Esophagus muscularis mucosa (tissue), 4 donors: ENCODE results near the gene ARHGAP12. TPM values are rescaled to one million over a fixed set of nuclear protein-coding genes. Genes with fewer than 3 reads are reported as not detected.
"Not testable (repeated sequence)": the region's sequence is repeated elsewhere in the genome, so short reads cannot be mapped to it uniquely, and the experiment has no call there.

ENCODE experiments used
- DNase-seq: peaks from one replicate; pipeline ENCODE4 v3.0.0-alpha.2; 2017; ENCODE audit errors: extremely low spot score
- H3K27ac ChIP-seq, 4 donors: fragments of 200-600 bp; sonication (generic); replicated peaks in 1 of 4; 1 replicate in 3 of 4; 2 replicates in 1 of 4; pipeline ENCODE4 v1.5.1; 2016 to 2019; ENCODE audit warnings: mild to moderate bottlenecking in 1 of 4
- H3K27me3 ChIP-seq, 4 donors: fragments of 200-600 bp; sonication (generic); one replicate each; pipeline versions ENCODE4 v1.5.1 to v1.6.0; 2016 to 2019
- H3K36me3 ChIP-seq, 4 donors: fragments of 200-600 bp; sonication (generic); one replicate each; pipeline ENCODE4 v1.5.1; 2016 to 2019
- H3K4me1 ChIP-seq, 4 donors: fragments of 200-600 bp; sonication (generic); one replicate each; pipeline ENCODE4 v1.5.1; 2016 to 2019
- H3K4me3 ChIP-seq, 4 donors: fragments of 200-600 bp; sonication (generic); 1 replicate in 2 of 4; 2 replicates in 2 of 4; pipeline ENCODE4 v1.5.1; 2016 to 2019; ENCODE audit warnings: mild to moderate bottlenecking in 4 of 4, moderate library complexity in 1 of 4
- H3K9me3 ChIP-seq, 4 donors: fragments of 200-600 bp; sonication (generic); 1 replicate in 3 of 4; 2 replicates in 1 of 4; pipeline ENCODE4 v1.5.1; 2016 to 2019
- CTCF ChIP-seq, 3 experiments: fragments of 200-600 bp in 2 of 3; fragments of 450-650 bp in 1 of 3; sonication (generic) in 2 of 3; IDR thresholded peaks; one replicate each; pipeline ENCODE4 v1.5.1; 2017 to 2019; ENCODE audit warnings: antibody characterized with exemption in 3 of 3, mild to moderate bottlenecking in 2 of 3, moderate library complexity in 1 of 3
- EP300 ChIP-seq: sonication (generic); formaldehyde crosslinking; IDR thresholded peaks from one replicate; pipeline ENCODE4 v1.6.1; 2017; ENCODE audit warnings: antibody characterized with exemption
- POLR2A ChIP-seq: fragments of 450-650 bp; IDR thresholded peaks from one replicate; pipeline ENCODE4 v1.6.1; 2017; ENCODE audit warnings: antibody characterized with exemption, moderate library complexity, mild to moderate bottlenecking, low read depth
- POLR2AphosphoS5 ChIP-seq, 2 donors: sonication (generic); formaldehyde crosslinking; IDR thresholded peaks; one replicate each; pipeline ENCODE4 v1.6.1; 2017; ENCODE audit warnings: antibody characterized with exemption in 2 of 2
- WGBS: methylation state at CpG from one replicate; pipeline ENCODE4 v1.1.5; 2018; 5-methylcytosine and 5-hydroxymethylcytosine counted together
- intact Hi-C: fragments of 100-400 bp; cut with DNase I; formaldehyde crosslinking; loops from one replicate; pipeline ENCODE4 v1.15.1; 2023
- total RNA-seq, 4 donors: library from RNA; depleted of rRNA; stranded (reverse); fragments of >200 nt; gene quantifications; one replicate each; pipeline versions ENCODE4 v1.1.0 to v1.2.1, GENCODE V29; 2016

ARHGAP12 gene
- total RNA-seq, 4 donors from 2014 or later, result 25.6 to 48.2 (median 35.8) TPM

GRCh38 chr10:31974434-31975124 is 45.9 kb upstream of the ARHGAP12 start:
- Histone ChIP-seq H3K4me3 (no peak overlapping the region), H3K36me3 (no peaks in the 10 kb centered on the region), H3K4me1 (peaks cover 0 to 3% (median 0%) of the 10 kb centered on the region in 4 donors), H3K27ac (no peak overlapping the region), H3K27me3 (no peaks in the 10 kb centered on the region), H3K9me3 (no peaks in the 10 kb centered on the region)
- TF ChIP-seq POLR2A (no peak), EP300 (no peak), CTCF (IDR thresholded peaks at IDR 0.05) (no peak), POLR2AphosphoS5 (IDR thresholded peaks at IDR 0.05) (no peak)
- intact Hi-C loops, result no loop called here
- no peak for DNase-seq
- 86% methylated on average over 4 of the region's 4 CpGs for WGBS

DNA sequence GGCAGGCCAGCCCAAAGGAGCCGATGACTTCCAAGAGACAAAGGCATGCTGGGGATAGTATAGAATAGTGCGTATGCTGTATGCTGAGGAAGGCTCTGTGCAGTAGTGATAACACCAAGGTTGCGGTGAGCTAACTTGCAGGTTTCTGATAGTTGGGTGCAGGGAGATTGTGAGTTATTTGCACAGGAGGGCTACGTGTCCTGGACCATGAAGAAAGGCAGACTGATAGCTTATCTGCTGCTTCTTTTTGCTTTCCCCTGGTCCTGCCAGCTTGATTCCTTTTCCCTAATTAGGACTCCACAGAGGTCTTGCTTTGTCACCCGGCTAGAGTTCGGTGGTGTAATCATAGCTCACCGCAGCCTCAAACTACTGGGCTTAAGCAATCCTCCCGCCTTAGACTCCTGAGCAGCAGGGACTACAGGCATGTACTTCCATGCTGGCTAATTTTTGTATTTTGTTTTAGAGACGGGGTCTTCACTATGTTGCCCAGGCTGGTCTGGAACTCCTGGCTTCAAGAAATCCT is 43.9 kb upstream of the ARHGAP12 start:
- Histone ChIP-seq H3K4me1 (peaks cover 0 to 2% (median 0%) of the 10 kb centered on the region in 4 donors), H3K27me3 (no peaks in the 10 kb centered on the region), H3K4me3 (no peak overlapping the region), H3K9me3 (no peaks in the 10 kb centered on the region), H3K36me3 (no peaks in the 10 kb centered on the region), H3K27ac (no peak overlapping the region)
- DNase-seq, result no peak
- 86% methylated on average over 9 of the region's 9 CpGs for WGBS
- intact Hi-C loops, result no loop called here
- no peak for TF ChIP-seq CTCF (IDR thresholded peaks at IDR 0.05)
- no peak for TF ChIP-seq POLR2AphosphoS5 (IDR thresholded peaks at IDR 0.05)
- TF ChIP-seq EP300, result no peak
- TF ChIP-seq POLR2A, result no peak

DNA sequence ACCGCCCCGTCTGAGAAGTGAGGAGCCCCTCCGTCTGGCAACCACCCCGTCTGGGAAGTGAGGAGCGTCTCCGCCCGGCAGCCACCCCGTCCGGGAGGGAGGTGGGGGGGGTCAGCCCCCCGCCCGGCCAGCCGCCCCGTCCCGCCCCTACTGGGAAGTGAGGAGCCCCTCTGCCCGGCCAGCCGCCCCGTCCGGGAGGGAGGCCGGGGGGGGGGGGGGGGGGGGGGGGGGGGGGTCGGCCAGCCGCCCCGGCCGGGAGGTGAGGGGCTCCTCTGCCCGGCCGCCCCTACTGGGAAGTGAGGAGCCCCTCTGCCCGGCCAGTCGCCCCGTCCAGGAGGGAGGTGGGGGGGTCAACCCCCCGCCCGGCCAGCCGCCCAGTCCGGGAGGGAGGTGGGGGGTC is 41.2 kb upstream of the ARHGAP12 start:
- H3K36me3 ChIP-seq, H3K9me3 ChIP-seq, intact Hi-C loops, H3K4me1 ChIP-seq, DNase-seq, H3K4me3 ChIP-seq, H3K27ac ChIP-seq, H3K27me3 ChIP-seq: not testable (repeated sequence)
- no CpG with 5 or more reads among the region's 32 CpGs for WGBS

GRCh38 chr10:31963589-31963980 is 35.0 kb upstream of the ARHGAP12 start:
- TF ChIP-seq POLR2A (no peak), EP300 (no peak), CTCF (IDR thresholded peaks at IDR 0.05) (no peak), POLR2AphosphoS5 (IDR thresholded peaks at IDR 0.05) (no peak)

GRCh38 chr10:31962826-31963588 is 34.4 kb upstream of the ARHGAP12 start:
- Histone ChIP-seq H3K4me3 (no peak overlapping the region), H3K27ac (no peak overlapping the region), H3K27me3 (no peaks in the 10 kb centered on the region), H3K9me3 (no peaks in the 10 kb centered on the region), H3K4me1 (no peaks in the 10 kb centered on the region), H3K36me3 (no peaks in the 10 kb centered on the region)
- TF ChIP-seq EP300 (no peak), POLR2A (no peak), CTCF (IDR thresholded peaks at IDR 0.05) (no peak), POLR2AphosphoS5 (IDR thresholded peaks at IDR 0.05) (no peak)
- intact Hi-C loops, result no loop called here
- no peak for DNase-seq
- WGBS, result 95% methylated on average over 4 of the region's 4 CpGs

More at GRCh38 chr10:31963589-31963980, 35.0 kb upstream of the ARHGAP12 start:
- no peak for DNase-seq
- intact Hi-C loops, result no loop called here
- H3K36me3 ChIP-seq, result no peaks in the 10 kb centered on the region
- no peak overlapping the region for H3K4me3 ChIP-seq
- no CpG with 5 or more reads among the region's 1 CpG for WGBS
- H3K4me1 ChIP-seq, result no peaks in the 10 kb centered on the region
- H3K27ac ChIP-seq, result no peak overlapping the region
- H3K9me3 ChIP-seq, result no peaks in the 10 kb centered on the region
- no peaks in the 10 kb centered on the region for H3K27me3 ChIP-seq
